ENCODE results near the gene CFAP77.

Gene CFAP77

DNA sequence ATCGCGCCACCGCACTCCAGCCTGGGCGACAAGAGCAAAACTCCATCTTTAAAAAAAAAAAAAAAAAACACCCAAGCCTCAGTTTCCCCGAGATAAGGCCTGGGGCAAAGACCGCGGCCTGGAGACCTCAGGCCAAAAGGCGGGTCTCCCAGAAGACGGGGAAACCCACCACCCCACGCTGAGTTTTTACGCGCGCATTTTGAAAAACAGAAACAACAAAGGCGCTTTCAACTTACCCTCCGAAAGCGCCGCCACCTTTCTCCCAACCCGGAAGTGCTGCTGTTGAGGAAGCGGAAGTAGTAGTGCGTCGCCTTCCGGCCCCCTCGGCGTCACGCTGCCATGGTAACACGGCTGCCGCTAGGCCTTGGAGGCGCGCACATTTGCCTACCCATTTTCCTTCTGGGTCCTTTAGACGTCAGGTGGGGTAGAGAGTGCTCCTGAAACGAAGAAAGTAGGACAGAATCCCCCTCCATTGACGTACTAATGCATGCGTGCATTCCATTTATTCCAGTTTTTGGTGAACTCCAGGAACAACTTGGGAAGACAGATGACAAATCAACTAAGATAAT, 3.4 kb upstream of the CFAP77 start, which contains the start of gene TTF1:
Gene TTF1, minus strand, starts transcription at position 287 of the 569 bp plus-strand sequence. CDS start 4,019 bp downstream, outside the sequence.
- H3K27ac ChIP-seq (ENCODE audit: low read depth, low read length), result peak within 1 kb of the TSS; percentile 41; the same call in 1 of the 2 replicates
- peak within 1 kb of the TSS; percentile 65 for H2AFZ ChIP-seq (ENCODE audit: low read depth, low read length, severe bottlenecking)
- peaks cover 38% of the 10 kb centered on the region for H3K79me2 ChIP-seq (ENCODE audit: insufficient read depth, low read length)
- H3K9me3 ChIP-seq (ENCODE audit: insufficient read depth, low read length), result no peaks in the 10 kb centered on the region
- no peaks in the 10 kb centered on the region for H3K9me2 ChIP-seq (replicated peaks; ENCODE audit: insufficient read depth, low read length)
- H3K4me2 ChIP-seq (ENCODE audit: low read depth, low read length, poor library complexity, severe bottlenecking), result peak within 1 kb of the TSS; percentile 94
- H3F3A ChIP-seq (ENCODE audit: insufficient read depth), result no peaks in the 10 kb centered on the region; the same call in none of the 2 replicates
- H3K36me3 ChIP-seq (ENCODE audit: low read length), result peaks cover 5% of the 10 kb centered on the region; the same call in 1 of the 2 replicates
- peak within 1 kb of the TSS; percentile 77 for H3K4me3 ChIP-seq (ENCODE audit: insufficient read depth, low read length, poor library complexity, severe bottlenecking)
- H3K27me3 ChIP-seq (ENCODE audit: low read length), result no peaks in the 10 kb centered on the region
- peak within 1 kb of the TSS; percentile 72 for H3K9ac ChIP-seq (ENCODE audit: low read length)
- no peak for TF ChIP-seq EZH2phosphoT487 (conservative IDR thresholded peaks at IDR 0.05; ENCODE audit: low read length)
- TF ChIP-seq, protein P1, sequence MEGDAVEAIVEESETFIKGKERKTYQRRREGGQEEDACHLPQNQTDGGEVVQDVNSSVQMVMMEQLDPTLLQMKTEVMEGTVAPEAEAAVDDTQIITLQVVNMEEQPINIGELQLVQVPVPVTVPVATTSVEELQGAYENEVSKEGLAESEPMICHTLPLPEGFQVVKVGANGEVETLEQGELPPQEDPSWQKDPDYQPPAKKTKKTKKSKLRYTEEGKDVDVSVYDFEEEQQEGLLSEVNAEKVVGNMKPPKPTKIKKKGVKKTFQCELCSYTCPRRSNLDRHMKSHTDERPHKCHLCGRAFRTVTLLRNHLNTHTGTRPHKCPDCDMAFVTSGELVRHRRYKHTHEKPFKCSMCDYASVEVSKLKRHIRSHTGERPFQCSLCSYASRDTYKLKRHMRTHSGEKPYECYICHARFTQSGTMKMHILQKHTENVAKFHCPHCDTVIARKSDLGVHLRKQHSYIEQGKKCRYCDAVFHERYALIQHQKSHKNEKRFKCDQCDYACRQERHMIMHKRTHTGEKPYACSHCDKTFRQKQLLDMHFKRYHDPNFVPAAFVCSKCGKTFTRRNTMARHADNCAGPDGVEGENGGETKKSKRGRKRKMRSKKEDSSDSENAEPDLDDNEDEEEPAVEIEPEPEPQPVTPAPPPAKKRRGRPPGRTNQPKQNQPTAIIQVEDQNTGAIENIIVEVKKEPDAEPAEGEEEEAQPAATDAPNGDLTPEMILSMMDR (IDR thresholded peaks at IDR 0.05; ENCODE audit: insufficient read depth, low read length, poor library complexity, severe bottlenecking), result no peak
- H4K20me1 ChIP-seq (ENCODE audit: low read depth, low read length), result 0 out of 2 replicates have a peak, but pooled peaks cover 5% of the 10 kb centered on the region

DNA sequence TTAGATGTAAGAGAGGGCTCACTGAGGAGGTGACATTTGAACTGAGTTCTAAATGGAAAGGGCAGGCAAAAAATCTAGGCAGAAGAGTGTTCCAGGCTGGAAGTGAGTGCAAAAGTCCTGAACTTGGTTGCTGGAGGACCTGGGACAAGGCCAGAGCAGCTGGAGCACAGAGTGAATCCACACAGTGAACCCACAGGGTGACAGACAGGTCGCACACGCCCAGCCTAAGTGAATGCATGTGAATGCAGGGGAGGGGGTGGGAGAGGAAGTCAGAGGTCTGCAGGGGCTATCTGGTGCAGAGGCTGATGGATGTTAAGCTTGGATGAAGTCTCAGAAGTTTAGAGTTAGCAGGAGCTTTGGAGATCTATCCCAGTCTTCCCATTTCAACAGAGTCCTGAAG, 2.8 kb upstream of the CFAP77 start:
- H3K36me3 ChIP-seq (ENCODE audit: low read length), result peaks cover 5% of the 10 kb centered on the region; the same call in 1 of the 2 replicates
- TF ChIP-seq EZH2phosphoT487 (conservative IDR thresholded peaks at IDR 0.05; ENCODE audit: low read length), result no peak
- 0 out of 2 replicates have a peak, but pooled peaks cover 5% of the 10 kb centered on the region for H4K20me1 ChIP-seq (ENCODE audit: low read depth, low read length)
- peak overlapping the region; percentile 72; the same call in 1 of the 2 replicates for H3K9ac ChIP-seq (ENCODE audit: low read length)
- no peaks in the 10 kb centered on the region for H3K27me3 ChIP-seq (ENCODE audit: low read length)
- H3K9me2 ChIP-seq (replicated peaks; ENCODE audit: insufficient read depth, low read length), result no peaks in the 10 kb centered on the region
- no peaks in the 10 kb centered on the region; the same call in none of the 2 replicates for H3F3A ChIP-seq (ENCODE audit: insufficient read depth)
- H2AFZ ChIP-seq (ENCODE audit: low read depth, low read length, severe bottlenecking), result peak overlapping the region; percentile 65
- H3K27ac ChIP-seq (ENCODE audit: low read depth, low read length), result no peak overlapping the region
- peak overlapping the region; percentile 45 for H3K4me2 ChIP-seq (ENCODE audit: low read depth, low read length, poor library complexity, severe bottlenecking)
- no peaks in the 10 kb centered on the region for H3K9me3 ChIP-seq (ENCODE audit: insufficient read depth, low read length)
- H3K4me3 ChIP-seq (ENCODE audit: insufficient read depth, low read length, poor library complexity, severe bottlenecking), result no peak overlapping the region
- H3K79me2 ChIP-seq (ENCODE audit: insufficient read depth, low read length), result peaks cover 35% of the 10 kb centered on the region

DNA sequence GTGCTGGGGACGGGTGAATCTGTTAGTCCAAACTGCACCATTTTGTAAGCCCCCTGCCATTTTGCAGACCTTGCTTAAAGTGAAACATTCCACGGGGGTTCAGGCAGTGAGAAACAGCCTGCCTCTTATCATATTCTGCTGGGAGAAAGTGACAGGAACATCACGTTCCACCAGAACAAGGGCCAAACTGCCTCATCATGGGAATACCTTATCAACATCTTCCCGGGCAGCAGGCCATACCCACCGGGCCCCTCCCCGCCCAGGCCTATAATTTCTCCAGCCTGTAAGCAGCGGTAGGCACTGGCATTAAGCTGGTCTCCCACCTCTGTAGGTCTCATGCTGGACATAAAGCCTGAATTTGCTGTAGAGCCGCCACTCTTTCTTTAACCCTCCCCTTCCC, 1.5 kb upstream of the CFAP77 start:
- peaks cover 28% of the 10 kb centered on the region for H3K79me2 ChIP-seq (ENCODE audit: insufficient read depth, low read length)
- no peak overlapping the region for H3K27ac ChIP-seq (ENCODE audit: low read depth, low read length)
- H3K9ac ChIP-seq (ENCODE audit: low read length), result no peak overlapping the region
- H3K9me2 ChIP-seq (replicated peaks; ENCODE audit: insufficient read depth, low read length), result no peaks in the 10 kb centered on the region
- H3K27me3 ChIP-seq (ENCODE audit: low read length), result no peaks in the 10 kb centered on the region
- no peak overlapping the region for H3K4me3 ChIP-seq (ENCODE audit: insufficient read depth, low read length, poor library complexity, severe bottlenecking)
- no peak overlapping the region for H2AFZ ChIP-seq (ENCODE audit: low read depth, low read length, severe bottlenecking)
- no peaks in the 10 kb centered on the region for H3K9me3 ChIP-seq (ENCODE audit: insufficient read depth, low read length)
- 0 out of 2 replicates have a peak, but pooled peaks cover 5% of the 10 kb centered on the region for H4K20me1 ChIP-seq (ENCODE audit: low read depth, low read length)
- no peak for TF ChIP-seq EZH2phosphoT487 (conservative IDR thresholded peaks at IDR 0.05; ENCODE audit: low read length)
- TF ChIP-seq, protein P1 (IDR thresholded peaks at IDR 0.05; ENCODE audit: insufficient read depth, low read length, poor library complexity, severe bottlenecking), result no peak
- H3K4me2 ChIP-seq (ENCODE audit: low read depth, low read length, poor library complexity, severe bottlenecking), result no peak overlapping the region
- H3F3A ChIP-seq (ENCODE audit: insufficient read depth), result no peaks in the 10 kb centered on the region; the same call in none of the 2 replicates
- peaks cover 3% of the 10 kb centered on the region; the same call in 1 of the 2 replicates for H3K36me3 ChIP-seq (ENCODE audit: low read length)

DNA sequence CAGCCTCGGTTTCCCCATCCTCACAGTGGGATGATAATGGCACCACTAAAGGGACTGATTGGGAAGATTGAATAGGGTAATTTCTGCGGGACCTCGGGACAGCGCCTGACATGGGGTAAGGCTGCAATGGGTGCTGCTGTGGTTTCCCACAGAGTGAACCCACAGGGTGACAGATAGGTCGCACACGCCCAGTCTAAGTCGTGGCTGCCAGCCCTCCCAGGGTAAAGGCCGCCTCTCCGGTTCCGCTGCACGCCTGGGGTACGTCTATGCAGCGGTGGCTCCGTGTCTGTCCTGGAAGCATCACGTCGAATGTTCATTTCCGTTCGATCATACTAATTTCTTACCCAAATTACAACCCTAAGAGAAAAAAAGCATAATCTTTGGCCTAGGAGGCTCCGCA, 631 bp downstream of the CFAP77 start:
- Histone ChIP-seq H3K36me3 (ENCODE audit: low read length) (no peaks in the 10 kb centered on the region), H3K9me2 (replicated peaks; ENCODE audit: insufficient read depth, low read length) (no peaks in the 10 kb centered on the region), H3K4me2 (ENCODE audit: low read depth, low read length, poor library complexity, severe bottlenecking) (peak overlapping the region; percentile 39), H3K27ac (ENCODE audit: low read depth, low read length) (no peak overlapping the region), H3K9me3 (ENCODE audit: insufficient read depth, low read length) (no peaks in the 10 kb centered on the region), H3K27me3 (ENCODE audit: low read length) (no peaks in the 10 kb centered on the region), H3K9ac (ENCODE audit: low read length) (no peak overlapping the region), H3F3A (ENCODE audit: insufficient read depth) (no peaks in the 10 kb centered on the region; the same call in none of the 2 replicates), H4K20me1 (ENCODE audit: low read depth, low read length) (no peaks in the 10 kb centered on the region), H2AFZ (ENCODE audit: low read depth, low read length, severe bottlenecking) (no peak overlapping the region), H3K79me2 (ENCODE audit: insufficient read depth, low read length) (peaks cover 10% of the 10 kb centered on the region), H3K4me3 (ENCODE audit: insufficient read depth, low read length, poor library complexity, severe bottlenecking) (no peak overlapping the region)
- TF ChIP-seq, protein P1 (IDR thresholded peaks at IDR 0.05; ENCODE audit: insufficient read depth, low read length, poor library complexity, severe bottlenecking), result no peak
- no peak for TF ChIP-seq EZH2phosphoT487 (conservative IDR thresholded peaks at IDR 0.05; ENCODE audit: low read length)

All from SU-DHL-6 (cell line).